Endodermal cell (in vitro differentiated cells): ENCODE measurements around the gene DYNC1H1. TPM values are rescaled to one million over a fixed set of nuclear protein-coding genes. Genes with fewer than 3 reads are reported as not detected.

Experiments
- DNase-seq: peaks from one replicate; pipeline ENCODE4 v3.0.0-alpha.2; 2017
- H3K27ac ChIP-seq: 2 replicates; pipeline ENCODE4 v1.5.1; 2013; ENCODE audit warnings: mild to moderate bottlenecking, low read depth, low read length, moderate library complexity
- H3K27me3 ChIP-seq: 2 replicates; pipeline ENCODE4 v1.6.1; 2013; ENCODE audit warnings: mild to moderate bottlenecking, low read length, moderate library complexity; ENCODE audit not compliant: insufficient read depth, control insufficient read depth, poor library complexity, severe bottlenecking
- H3K36me3 ChIP-seq: 2 replicates; pipeline ENCODE4 v1.7.0; 2013; ENCODE audit warnings: mild to moderate bottlenecking, low read length, moderate library complexity; ENCODE audit not compliant: control insufficient read depth, insufficient read depth
- H3K4me1 ChIP-seq: one replicate; pipeline ENCODE4 v1.7.0; 2013; ENCODE audit warnings: low read length; ENCODE audit not compliant: control insufficient read depth, insufficient read depth
- H3K4me3 ChIP-seq: 2 replicates; pipeline ENCODE4 v1.5.1; 2013; ENCODE audit warnings: mild to moderate bottlenecking, low read length, moderate library complexity
- H3K9ac ChIP-seq: 2 replicates; pipeline ENCODE4 v1.6.1; 2013; ENCODE audit warnings: mild to moderate bottlenecking, low read length, moderate library complexity; ENCODE audit not compliant: poor library complexity, severe bottlenecking; ENCODE audit errors: extremely low read depth
- H3K9me3 ChIP-seq: 2 replicates; pipeline ENCODE4 v1.6.1; 2013; ENCODE audit warnings: mild to moderate bottlenecking, low read length, moderate library complexity; ENCODE audit not compliant: control insufficient read depth
- H3K27ac Mint-ChIP-seq: 2 replicates; pipeline ENCODE4 v1.8.0; 2020; ENCODE audit warnings: mixed read lengths
- H3K27me3 Mint-ChIP-seq: 2 replicates; pipeline ENCODE4 v1.8.0; 2021; ENCODE audit warnings: mild to moderate bottlenecking, mixed read lengths; ENCODE audit not compliant: insufficient read depth
- H3K36me3 Mint-ChIP-seq: 2 replicates; pipeline ENCODE4 v1.8.0; 2020; ENCODE audit warnings: low read depth, mixed read lengths
- H3K4me1 Mint-ChIP-seq: 2 replicates; pipeline ENCODE4 v1.8.0; 2020; ENCODE audit warnings: mixed read lengths
- H3K4me3 Mint-ChIP-seq: 2 replicates; pipeline ENCODE4 v1.8.0; 2020; ENCODE audit warnings: mild to moderate bottlenecking, moderate library complexity, mixed read lengths
- H3K9me3 Mint-ChIP-seq: 2 replicates; pipeline ENCODE4 v1.8.0; 2020; ENCODE audit warnings: mild to moderate bottlenecking, mixed read lengths
- WGBS, 2 experiments: methylation state at CpG; one replicate each; pipeline versions ENCODE4 v1.1.5 to v1.1.7; 2013; ENCODE audit warnings: missing lambda C conversion rate in 2 of 2, mixed read lengths in 1 of 2; ENCODE audit not compliant: insufficient coverage in 1 of 2, insufficient read length in 1 of 2; 5-methylcytosine and 5-hydroxymethylcytosine counted together
- total RNA-seq, 2 donors: library from RNA; stranded (reverse); fragmentation: NEBNext Ultra II Directional in 1 of 2; extraction: Animal tissue kit (Norgen Biotek cat#: 25700) in 1 of 2; gene quantifications; 2 replicates in 1 of 2; 3 replicates in 1 of 2; pipeline ENCODE4 v1.2.1, GENCODE V29; 2021
- TF ChIP-seq, protein P1 (sequence below): fragments of 200-600 bp; sonication (generic); conservative IDR thresholded peaks from 2 replicates; pipeline ENCODE4 v1.5.0; 2021; ENCODE audit warnings: antibody characterized with exemption, mild to moderate bottlenecking

The DYNC1H1 gene
- total RNA-seq, 2 donors from 2014 or later = 438 to 443 TPM

DNA sequence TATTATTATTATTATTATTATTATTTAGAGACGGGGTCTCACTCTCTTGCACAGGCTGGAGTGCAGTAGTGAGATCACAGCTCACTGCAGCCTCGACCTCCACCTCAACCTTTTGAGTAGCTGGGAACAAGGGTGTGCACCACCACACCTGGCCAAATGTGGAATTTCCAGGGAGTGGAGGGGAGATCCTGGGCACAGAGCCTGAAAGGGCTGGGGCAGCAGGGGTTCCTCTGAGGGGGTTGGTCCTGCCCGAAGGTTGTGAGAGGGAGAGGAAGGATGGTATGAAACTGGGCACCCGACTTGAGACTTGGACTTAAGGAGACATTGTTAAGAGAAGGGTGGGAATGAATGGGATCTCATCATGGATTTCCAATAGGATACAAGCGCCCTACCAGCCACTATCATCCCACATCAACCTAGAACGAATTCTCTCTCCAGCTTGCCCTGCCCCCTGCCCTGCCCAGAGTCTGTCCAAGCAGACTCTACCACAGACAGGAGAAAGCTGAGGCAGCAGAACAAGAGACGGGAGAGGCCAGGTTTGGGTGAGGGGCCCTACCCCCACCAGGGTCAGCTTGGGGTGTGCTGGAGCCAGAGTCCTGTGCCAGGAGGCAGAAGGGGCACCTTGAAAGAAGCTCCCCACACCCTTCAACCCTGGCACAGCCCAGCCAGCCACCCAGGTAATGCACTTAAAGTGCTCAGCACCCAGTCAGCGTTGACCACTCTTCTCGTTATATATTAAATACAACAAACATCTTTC lies 2.4 kb upstream of the DYNC1H1 start:
- no peaks in the 10 kb centered on the region for H3K9me3 Mint-ChIP-seq
- H3K27ac ChIP-seq = no peak overlapping the region

DNA sequence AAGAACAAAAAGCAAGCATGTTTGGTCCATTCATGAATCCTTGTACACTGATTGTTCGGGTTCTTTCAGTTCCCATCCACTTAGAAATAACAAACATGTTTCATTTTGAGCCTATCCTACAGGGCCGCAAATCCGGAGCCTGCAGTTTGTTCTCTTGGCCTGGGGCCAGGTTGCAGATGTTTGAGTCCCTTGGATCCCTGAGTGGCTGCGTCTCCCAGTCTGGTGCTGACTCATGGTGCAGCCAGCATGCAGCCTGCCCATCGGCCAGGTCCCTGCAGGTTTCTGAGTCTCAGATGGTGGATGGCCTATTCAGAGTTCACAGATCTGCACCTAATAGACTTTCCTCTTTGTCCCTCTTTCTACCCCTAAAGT lies 1.9 kb upstream of the DYNC1H1 start:
- Histone ChIP-seq H3K4me3 (no peak overlapping the region), H3K4me1 (no peaks in the 10 kb centered on the region), H3K9ac (no peak overlapping the region), H3K27me3 (peaks cover 17% of the 10 kb centered on the region), H3K36me3 (peaks cover 2% of the 10 kb centered on the region), H3K27ac (no peak overlapping the region), H3K9me3 (no peaks in the 10 kb centered on the region)
- WGBS, 2 experiments = 84 to 87% methylated on average over 5 of the region's 5 CpGs
- peaks cover 35% of the 10 kb centered on the region for H3K27me3 Mint-ChIP-seq
- H3K27ac Mint-ChIP-seq = peak overlapping the region; percentile 35
- DNase-seq = no peak
- TF ChIP-seq, protein P1, sequence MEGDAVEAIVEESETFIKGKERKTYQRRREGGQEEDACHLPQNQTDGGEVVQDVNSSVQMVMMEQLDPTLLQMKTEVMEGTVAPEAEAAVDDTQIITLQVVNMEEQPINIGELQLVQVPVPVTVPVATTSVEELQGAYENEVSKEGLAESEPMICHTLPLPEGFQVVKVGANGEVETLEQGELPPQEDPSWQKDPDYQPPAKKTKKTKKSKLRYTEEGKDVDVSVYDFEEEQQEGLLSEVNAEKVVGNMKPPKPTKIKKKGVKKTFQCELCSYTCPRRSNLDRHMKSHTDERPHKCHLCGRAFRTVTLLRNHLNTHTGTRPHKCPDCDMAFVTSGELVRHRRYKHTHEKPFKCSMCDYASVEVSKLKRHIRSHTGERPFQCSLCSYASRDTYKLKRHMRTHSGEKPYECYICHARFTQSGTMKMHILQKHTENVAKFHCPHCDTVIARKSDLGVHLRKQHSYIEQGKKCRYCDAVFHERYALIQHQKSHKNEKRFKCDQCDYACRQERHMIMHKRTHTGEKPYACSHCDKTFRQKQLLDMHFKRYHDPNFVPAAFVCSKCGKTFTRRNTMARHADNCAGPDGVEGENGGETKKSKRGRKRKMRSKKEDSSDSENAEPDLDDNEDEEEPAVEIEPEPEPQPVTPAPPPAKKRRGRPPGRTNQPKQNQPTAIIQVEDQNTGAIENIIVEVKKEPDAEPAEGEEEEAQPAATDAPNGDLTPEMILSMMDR = no peak
- no peak overlapping the region for H3K4me3 Mint-ChIP-seq
- no peaks in the 10 kb centered on the region for H3K9me3 Mint-ChIP-seq
- H3K36me3 Mint-ChIP-seq = no peaks in the 10 kb centered on the region
- H3K4me1 Mint-ChIP-seq = peaks cover 21% of the 10 kb centered on the region

More for the DNA sequence above, 2.4 kb upstream of the DYNC1H1 start:
- Histone ChIP-seq H3K27me3 (peaks cover 17% of the 10 kb centered on the region), H3K36me3 (no peaks in the 10 kb centered on the region), H3K9me3 (no peaks in the 10 kb centered on the region), H3K4me1 (no peaks in the 10 kb centered on the region), H3K9ac (no peak overlapping the region), H3K4me3 (no peak overlapping the region)
- TF ChIP-seq, protein P1 = no peak
- 93 to 96% methylated on average over 5 to 9 of the region's 9 CpGs for WGBS, 2 experiments
- H3K36me3 Mint-ChIP-seq = no peaks in the 10 kb centered on the region
- no peak overlapping the region for H3K4me3 Mint-ChIP-seq
- no peak overlapping the region for H3K27ac Mint-ChIP-seq
- H3K27me3 Mint-ChIP-seq = peaks cover 35% of the 10 kb centered on the region
- H3K4me1 Mint-ChIP-seq = peaks cover 21% of the 10 kb centered on the region
- DNase-seq = no peak

DNA sequence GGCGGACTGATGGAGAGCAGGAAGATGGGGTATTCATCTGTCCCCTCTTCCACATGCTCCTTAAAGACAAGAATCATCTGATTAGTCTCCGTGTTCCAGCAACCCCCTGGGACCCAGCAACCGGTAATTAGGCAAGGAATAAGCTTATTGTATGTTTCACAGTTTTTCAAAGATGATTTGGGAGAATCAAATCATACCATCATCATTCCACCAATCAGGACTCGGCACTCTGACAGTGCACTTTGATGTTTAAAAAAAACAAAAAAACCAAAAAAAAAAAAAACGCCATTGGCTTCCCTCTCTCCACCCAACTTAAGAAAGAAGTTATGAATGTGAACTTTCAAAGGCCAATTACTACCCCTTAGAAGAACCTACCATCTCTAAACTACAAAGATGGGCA lies 1.3 kb upstream of the DYNC1H1 start:
- Mint-ChIP-seq H3K36me3 (peaks cover 5% of the 10 kb centered on the region), H3K4me3 (no peak overlapping the region), H3K9me3 (no peaks in the 10 kb centered on the region), H3K27ac (no peak overlapping the region), H3K27me3 (peaks cover 35% of the 10 kb centered on the region), H3K4me1 (peaks cover 21% of the 10 kb centered on the region)
- 88 to 100% methylated on average over 1 to 4 of the region's 5 CpGs for WGBS, 2 experiments
- H3K36me3 ChIP-seq = peaks cover 7% of the 10 kb centered on the region
- no peaks in the 10 kb centered on the region for H3K4me1 ChIP-seq
- no peak overlapping the region for H3K27ac ChIP-seq
- H3K9ac ChIP-seq = no peak overlapping the region
- DNase-seq = no peak
- H3K9me3 ChIP-seq = no peaks in the 10 kb centered on the region
- no peak overlapping the region for H3K4me3 ChIP-seq
- TF ChIP-seq, protein P1 = no peak
- H3K27me3 ChIP-seq = peaks cover 11% of the 10 kb centered on the region
